ENCODE data around the gene ELK4. TPM values are rescaled to one million over a fixed set of nuclear protein-coding genes. Genes with fewer than 3 reads are reported as not detected.

The ELK4 gene
- total and polyA plus RNA-seq, 2 donors (not counting 1 experiment from before 2014, with no cell fraction given): 11.7 to 11.8 TPM

- Histone ChIP-seq H3K36me3 (ENCODE audit: control insufficient read depth, insufficient read depth, low read length) (no peaks in the 10 kb centered on the region), H3K27ac (ENCODE audit: insufficient read depth, low read length) (no peak overlapping the region), H3K79me2 (ENCODE audit: control insufficient read depth, insufficient read depth, low read length) (no peaks in the 10 kb centered on the region), H2AFZ (ENCODE audit: low read length) (no peak overlapping the region), H3K4me1 (ENCODE audit: control insufficient read depth, extremely low read depth, insufficient read depth, low read length) (no peaks in the 10 kb centered on the region), H4K20me1 (ENCODE audit: control insufficient read depth, extremely low read depth, insufficient read depth, low read length) (no peaks in the 10 kb centered on the region), H3K9me3 (ENCODE audit: control insufficient read depth, insufficient read depth, low read depth, low read length) (no peaks in the 10 kb centered on the region), H3K27me3 (ENCODE audit: control insufficient read depth, insufficient read depth, low read length) (no peaks in the 10 kb centered on the region), H3K9ac (ENCODE audit: insufficient read depth, low read length) (no peak overlapping the region), H3K4me3 (replicated peaks in 1 of 4; ENCODE audit: control extremely low read depth in 1 of 4, insufficient read depth in 1 of 4, low read depth in 3 of 4, low read length in 4 of 4) (no peak overlapping the region), H3K4me2 (ENCODE audit: extremely low read depth, insufficient read depth, low read length) (no peak overlapping the region)
- TF ChIP-seq EZH2 (IDR thresholded peaks at IDR 0.05; ENCODE audit: low read length, missing control alignments): no peak
- TF ChIP-seq CTCF (conservative IDR thresholded peaks at IDR 0.05 in 1 of 2, IDR thresholded peaks at IDR 0.05 in 1 of 2; ENCODE audit: low read depth in 1 of 2, low read length in 2 of 2): no peak
- no peak for DNase-seq (ENCODE audit: low read depth in 2 of 2)
Observed at GRCh38 chr1:205667909-205668643, 36.3 kb upstream of the ELK4 start.

GRCh38 chr1:205666372-205667166 lies 34.8 kb upstream of the ELK4 start:
- Histone ChIP-seq H3K9ac (ENCODE audit: insufficient read depth, low read length) (no peak overlapping the region), H3K79me2 (ENCODE audit: control insufficient read depth, insufficient read depth, low read length) (no peaks in the 10 kb centered on the region), H3K4me3 (replicated peaks in 1 of 4; ENCODE audit: control extremely low read depth in 1 of 4, insufficient read depth in 1 of 4, low read depth in 3 of 4, low read length in 4 of 4) (no peak overlapping the region), H3K4me2 (ENCODE audit: extremely low read depth, insufficient read depth, low read length) (no peak overlapping the region), H3K4me1 (ENCODE audit: control insufficient read depth, extremely low read depth, insufficient read depth, low read length) (no peaks in the 10 kb centered on the region), H3K9me3 (ENCODE audit: control insufficient read depth, insufficient read depth, low read depth, low read length) (no peaks in the 10 kb centered on the region), H3K27ac (ENCODE audit: insufficient read depth, low read length) (no peak overlapping the region), H3K27me3 (ENCODE audit: control insufficient read depth, insufficient read depth, low read length) (no peaks in the 10 kb centered on the region), H2AFZ (ENCODE audit: low read length) (no peak overlapping the region), H3K36me3 (ENCODE audit: control insufficient read depth, insufficient read depth, low read length) (no peaks in the 10 kb centered on the region), H4K20me1 (ENCODE audit: control insufficient read depth, extremely low read depth, insufficient read depth, low read length) (no peaks in the 10 kb centered on the region)
- no peak for DNase-seq (ENCODE audit: low read depth in 2 of 2)
- TF ChIP-seq EZH2 (IDR thresholded peaks at IDR 0.05; ENCODE audit: low read length, missing control alignments) (no peak), CTCF (conservative IDR thresholded peaks at IDR 0.05 in 1 of 2, IDR thresholded peaks at IDR 0.05 in 1 of 2; ENCODE audit: low read depth in 1 of 2, low read length in 2 of 2) (no peak)

- H3K27ac ChIP-seq (ENCODE audit: insufficient read depth, low read length): no peak overlapping the region
- no peaks in the 10 kb centered on the region for H3K79me2 ChIP-seq (ENCODE audit: control insufficient read depth, insufficient read depth, low read length)
- H2AFZ ChIP-seq (ENCODE audit: low read length): no peak overlapping the region
- H3K9me3 ChIP-seq (ENCODE audit: control insufficient read depth, insufficient read depth, low read depth, low read length): no peaks in the 10 kb centered on the region
- DNase-seq (ENCODE audit: low read depth in 2 of 2): no peak
- no peak overlapping the region for H3K4me3 ChIP-seq (replicated peaks in 1 of 4; ENCODE audit: control extremely low read depth in 1 of 4, insufficient read depth in 1 of 4, low read depth in 3 of 4, low read length in 4 of 4)
- no peaks in the 10 kb centered on the region for H4K20me1 ChIP-seq (ENCODE audit: control insufficient read depth, extremely low read depth, insufficient read depth, low read length)
- TF ChIP-seq CTCF (conservative IDR thresholded peaks at IDR 0.05 in 1 of 2, IDR thresholded peaks at IDR 0.05 in 1 of 2; ENCODE audit: low read depth in 1 of 2, low read length in 2 of 2) (no peak), EZH2 (IDR thresholded peaks at IDR 0.05; ENCODE audit: low read length, missing control alignments) (no peak)
- no peaks in the 10 kb centered on the region for H3K36me3 ChIP-seq (ENCODE audit: control insufficient read depth, insufficient read depth, low read length)
- no peaks in the 10 kb centered on the region for H3K4me1 ChIP-seq (ENCODE audit: control insufficient read depth, extremely low read depth, insufficient read depth, low read length)
- H3K4me2 ChIP-seq (ENCODE audit: extremely low read depth, insufficient read depth, low read length): no peak overlapping the region
- no peak overlapping the region for H3K9ac ChIP-seq (ENCODE audit: insufficient read depth, low read length)
- H3K27me3 ChIP-seq (ENCODE audit: control insufficient read depth, insufficient read depth, low read length): no peaks in the 10 kb centered on the region
Observed at GRCh38 chr1:205665201-205666045, 33.6 kb upstream of the ELK4 start.
